Cardiac muscle cell (in vitro differentiated cells and primary cell): ENCODE data around the gene CCDC88C. TPM values are rescaled to one million over a fixed set of nuclear protein-coding genes. Genes with fewer than 3 reads are reported as not detected.

Source experiments
- DNase-seq, 2 donors: peaks; one replicate each; pipeline versions ENCODE4 v3.0.0 to v3.0.0-alpha.2; 2010 to 2017; ENCODE audit warnings: low read depth in 1 of 2, low spot score in 1 of 2
- H3K27ac ChIP-seq: fragments of 200-600 bp; sonication (generic); 2 replicates; pipeline ENCODE4 v1.5.1; 2016
- H3K27me3 ChIP-seq: fragments of 200-600 bp; sonication (generic); 2 replicates; pipeline ENCODE4 v1.6.0; 2016; ENCODE audit warnings: control low read depth
- H3K36me3 ChIP-seq: fragments of 200-600 bp; sonication (generic); 2 replicates; pipeline ENCODE4 v1.5.1; 2016; ENCODE audit warnings: control low read depth
- H3K4me1 ChIP-seq: fragments of 200-600 bp; sonication (generic); 2 replicates; pipeline ENCODE4 v1.8.1; 2017; ENCODE audit warnings: low read depth, mild to moderate bottlenecking, mixed run types
- H3K4me3 ChIP-seq: fragments of 200-600 bp; sonication (generic); 2 replicates; pipeline ENCODE4 v1.5.1; 2016; ENCODE audit warnings: mild to moderate bottlenecking
- H3K9me3 ChIP-seq: fragments of 200-600 bp; sonication (generic); 2 replicates; pipeline ENCODE4 v1.5.1; 2017; ENCODE audit warnings: low read depth, mild to moderate bottlenecking, control low read depth
- CTCF ChIP-seq: IDR thresholded peaks from 2 replicates; pipeline ENCODE4 v1.5.1; 2012; ENCODE audit warnings: low read depth, mild to moderate bottlenecking, low read length
- polyA plus RNA-seq: library from polyadenylated mRNA; unstranded; fragments of >200 nt; fragmentation: Nextera tagmentation; extraction: Ambion mirVana; gene quantifications from 2 replicates; pipeline ENCODE4 v1.2.1, GENCODE V29; 2016
- total RNA-seq: library from RNA; depleted of rRNA; stranded (reverse); fragments of >200 nt; gene quantifications from 2 replicates; pipeline ENCODE4 v1.2.3, GENCODE V29; 2016

CCDC88C gene
- total and polyA plus RNA-seq, 2 experiments from 2014 or later, result 0.49 to 1.2 TPM

DNA sequence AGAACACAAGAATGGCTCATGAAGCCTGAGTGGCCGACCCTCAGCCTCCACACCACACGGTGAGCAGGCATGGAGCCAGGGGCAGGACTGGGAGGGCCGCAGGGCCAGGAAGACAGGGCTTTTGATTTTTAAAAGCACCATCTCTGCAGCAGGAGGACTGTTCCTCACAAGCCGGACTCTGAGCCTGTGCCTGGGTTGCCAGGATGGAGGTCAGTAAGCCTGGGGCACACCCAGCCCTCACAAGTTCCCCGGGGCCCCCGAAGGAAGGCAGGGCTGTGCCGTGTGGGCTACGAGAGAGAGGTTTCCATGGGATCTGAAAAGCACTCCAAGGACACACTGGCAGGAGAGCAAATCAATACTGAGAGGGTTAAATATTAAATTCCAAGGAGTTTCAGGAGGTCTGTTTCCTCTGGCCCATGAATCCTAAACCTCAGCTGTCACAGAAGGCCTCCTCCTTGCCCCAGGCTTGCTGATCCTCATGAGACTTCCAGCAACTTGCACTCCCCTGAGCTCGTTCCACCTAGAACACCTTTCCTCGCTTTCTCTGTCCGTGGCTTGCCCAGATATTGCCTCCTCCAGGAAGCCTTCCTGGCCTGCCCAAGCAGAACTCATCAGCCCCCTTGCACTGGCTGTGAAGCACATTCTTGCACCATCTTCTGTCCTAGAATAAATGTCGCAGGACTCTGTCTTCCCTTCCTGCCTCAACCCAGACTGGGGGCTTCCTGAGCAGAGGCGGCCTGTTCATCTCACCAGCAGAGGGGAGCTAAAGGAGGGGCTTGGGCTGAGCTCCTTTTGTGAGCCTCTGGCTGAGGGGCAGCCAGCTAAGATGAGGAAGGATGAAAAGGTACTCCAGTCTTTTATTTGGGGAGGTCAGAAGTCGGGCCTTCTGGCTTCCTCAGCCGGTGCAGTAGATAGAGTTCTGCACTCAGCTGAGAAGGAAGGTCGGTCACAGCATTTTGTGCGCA lies 64.6 kb downstream of the CCDC88C start:
- Histone ChIP-seq H3K27ac (no peak overlapping the region), H3K9me3 (no peaks in the 10 kb centered on the region), H3K27me3 (peaks cover 63% of the 10 kb centered on the region), H3K36me3 (no peaks in the 10 kb centered on the region), H3K4me3 (no peak overlapping the region), H3K4me1 (no peaks in the 10 kb centered on the region)
- DNase-seq, result no peak
- TF ChIP-seq CTCF, result no peak

GRCh38 chr14:91352053-91352452 lies 65.6 kb downstream of the CCDC88C start:
- no peak overlapping the region for H3K27ac ChIP-seq
- H3K27me3 ChIP-seq, result peaks cover 55% of the 10 kb centered on the region
- no peaks in the 10 kb centered on the region for H3K36me3 ChIP-seq
- no peaks in the 10 kb centered on the region for H3K4me1 ChIP-seq
- H3K9me3 ChIP-seq, result no peaks in the 10 kb centered on the region
- peak in 1 of 2 donors; percentile 45 for DNase-seq
- TF ChIP-seq CTCF, result no peak
- H3K4me3 ChIP-seq, result no peak overlapping the region

GRCh38 chr14:91351512-91351862 lies 66.1 kb downstream of the CCDC88C start:
- Histone ChIP-seq H3K27ac (no peak overlapping the region), H3K4me1 (no peaks in the 10 kb centered on the region)
- TF ChIP-seq CTCF, result no peak

GRCh38 chr14:91350813-91351511 lies 66.7 kb downstream of the CCDC88C start:
- Histone ChIP-seq H3K9me3 (no peaks in the 10 kb centered on the region), H3K27me3 (peaks cover 50% of the 10 kb centered on the region), H3K27ac (no peak overlapping the region), H3K36me3 (no peaks in the 10 kb centered on the region), H3K4me1 (no peaks in the 10 kb centered on the region), H3K4me3 (no peak overlapping the region)
- no peak for TF ChIP-seq CTCF
- no peak for DNase-seq

More at GRCh38 chr14:91351512-91351862, 66.1 kb downstream of the CCDC88C start:
- Histone ChIP-seq H3K4me3 (no peak overlapping the region), H3K36me3 (no peaks in the 10 kb centered on the region), H3K9me3 (no peaks in the 10 kb centered on the region), H3K27me3 (peaks cover 53% of the 10 kb centered on the region)
- DNase-seq, result no peak

GRCh38 chr14:91350483-91350812 lies 67.2 kb downstream of the CCDC88C start:
- no peak overlapping the region for H3K4me3 ChIP-seq
- DNase-seq, result no peak
- no peaks in the 10 kb centered on the region for H3K4me1 ChIP-seq
- no peaks in the 10 kb centered on the region for H3K36me3 ChIP-seq
- no peak for TF ChIP-seq CTCF
- no peaks in the 10 kb centered on the region for H3K9me3 ChIP-seq
- peaks cover 47% of the 10 kb centered on the region for H3K27me3 ChIP-seq
- no peak overlapping the region for H3K27ac ChIP-seq
